Smooth muscle cell of the brain vasculature (primary cell): ENCODE measurements around the gene TRPC4AP.

Experiments
- DNase-seq: peaks from one replicate; pipeline ENCODE4 v3.0.0-alpha.2; 2012; ENCODE audit warnings: low read depth, low spot score

The TRPC4AP gene

GRCh38 chr20:35015863-35016193 lies 76.8 kb downstream of the TRPC4AP start:
- DNase-seq: no peak

GRCh38 chr20:35014537-35014936 lies 78.1 kb downstream of the TRPC4AP start:
- no peak for DNase-seq

DNA sequence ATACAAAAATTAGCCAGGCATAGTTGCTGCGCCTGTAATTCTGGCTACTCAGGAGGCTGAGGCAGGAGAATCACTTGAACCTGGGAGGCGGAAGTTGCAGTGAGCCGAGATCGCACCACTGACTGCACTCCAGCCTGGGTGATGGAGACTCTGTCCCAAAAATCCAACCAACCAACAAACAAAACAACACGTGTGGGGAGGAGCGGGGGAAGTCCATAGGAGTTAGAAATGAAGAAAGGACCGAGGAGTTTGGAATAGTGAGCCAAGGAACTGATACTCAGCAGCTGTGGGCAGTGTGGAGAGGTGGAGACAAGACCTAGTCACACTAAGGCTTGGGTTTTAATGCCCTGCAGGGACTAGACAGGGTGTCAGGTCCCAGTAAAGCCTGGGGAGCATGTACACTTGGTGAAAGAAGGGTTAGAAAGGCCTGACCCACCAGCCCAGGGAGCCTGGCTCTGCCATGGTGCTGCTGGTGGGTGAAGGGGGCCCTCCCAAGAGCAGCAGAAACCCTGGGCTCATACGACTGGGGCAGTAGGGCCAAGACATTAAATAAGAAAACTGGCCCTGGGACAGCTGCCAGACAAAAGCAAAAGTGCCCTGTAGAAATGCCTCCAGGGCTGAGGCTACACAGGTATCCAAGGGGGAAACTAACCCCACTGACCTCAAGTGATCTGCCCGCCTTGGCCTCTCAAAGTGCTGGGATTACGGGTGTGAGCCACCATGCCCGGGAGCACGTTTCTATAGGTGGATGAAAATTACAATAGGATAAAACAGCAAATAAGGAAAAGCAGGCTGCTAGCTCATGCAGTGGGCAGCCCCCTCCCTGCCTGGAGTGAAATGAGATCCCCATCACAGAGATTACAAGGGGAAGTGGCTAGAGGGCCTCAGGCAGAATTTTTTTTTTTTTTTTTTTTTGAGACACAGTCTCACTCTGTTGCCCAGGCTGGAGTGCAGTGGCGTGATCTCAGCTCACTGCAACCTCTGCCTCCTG lies 78.9 kb downstream of the TRPC4AP start:
- DNase-seq: no peak

- no peak for DNase-seq
Measured at GRCh38 chr20:35012227-35013069, 80.2 kb downstream of the TRPC4AP start.

GRCh38 chr20:35011589-35012226 lies 80.9 kb downstream of the TRPC4AP start:
- DNase-seq: no peak

DNA sequence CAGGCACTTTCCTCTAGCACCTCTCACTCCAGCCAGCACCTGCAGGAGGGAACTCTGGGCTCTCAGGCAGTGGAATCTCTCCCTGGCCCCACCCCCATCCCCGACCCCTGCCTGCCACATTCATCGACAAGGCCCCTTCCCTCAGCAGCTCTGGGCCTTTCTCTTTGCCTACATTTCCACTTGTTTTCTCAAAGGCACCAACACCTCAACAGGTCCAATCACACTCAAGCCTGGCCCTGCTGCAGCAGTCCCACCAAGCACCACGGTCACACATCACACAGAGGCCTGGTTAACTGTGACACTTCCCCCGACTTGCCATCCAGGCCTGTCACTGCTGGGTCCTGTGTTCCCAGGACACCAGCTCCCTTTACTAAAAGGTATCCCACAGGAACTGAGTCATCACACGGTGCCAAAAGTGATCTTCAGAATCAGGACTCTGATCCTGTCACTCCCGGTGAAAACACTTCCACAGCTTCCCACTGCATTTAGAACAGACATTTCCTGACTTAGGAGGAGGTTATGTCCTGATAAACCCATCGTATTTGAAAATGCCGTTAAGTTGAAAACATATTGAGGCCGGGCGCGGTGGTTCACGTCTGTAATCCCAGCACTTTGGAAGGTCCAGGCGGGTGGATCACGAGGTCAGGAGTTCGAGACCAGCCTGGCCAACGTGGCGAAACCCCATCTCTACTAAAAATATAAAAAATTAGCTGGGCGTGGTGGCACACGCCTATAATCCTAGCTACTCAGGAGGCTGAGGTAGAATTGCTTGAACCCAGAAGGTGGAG lies 82.0 kb downstream of the TRPC4AP start:
- DNase-seq: no peak

DNA sequence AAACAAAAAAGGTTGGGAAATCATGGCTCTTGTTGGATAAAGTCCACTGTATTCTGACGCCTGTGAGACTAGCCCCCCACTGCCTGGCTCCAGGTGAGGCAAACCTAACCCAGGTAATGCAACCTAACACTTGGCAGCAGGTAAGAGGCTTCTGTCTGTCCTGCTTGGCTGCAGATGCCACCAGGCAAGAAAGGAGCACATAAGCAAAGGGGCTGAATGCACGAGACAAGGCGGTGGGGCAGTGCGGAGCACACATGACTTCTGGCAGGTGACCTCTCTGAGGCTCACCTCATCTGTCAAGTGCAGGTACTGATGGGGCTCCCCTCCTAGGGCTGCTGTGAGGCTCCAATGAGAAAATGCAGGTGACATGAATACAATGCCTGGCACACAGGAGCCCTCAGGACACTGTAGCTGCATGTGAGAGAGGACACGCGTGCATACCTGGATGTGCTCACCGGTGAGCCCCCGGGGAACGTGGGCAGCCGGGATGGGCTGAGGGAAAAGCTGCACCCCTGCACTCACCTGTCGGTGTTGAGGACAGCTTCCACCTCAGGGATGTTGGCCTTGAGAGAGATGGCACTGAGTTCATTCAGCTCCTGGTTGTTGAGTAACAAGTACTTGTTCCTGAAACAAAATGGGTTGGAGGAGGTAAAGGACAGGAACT lies 82.8 kb downstream of the TRPC4AP start:
- DNase-seq: no peak

- no peak for DNase-seq
Measured at GRCh38 chr20:35008411-35009342, 83.9 kb downstream of the TRPC4AP start.

- no peak for DNase-seq
Measured at GRCh38 chr20:35007891-35008290, 84.7 kb downstream of the TRPC4AP start.

- DNase-seq: no peak
Measured at GRCh38 chr20:35007413-35007812, 85.2 kb downstream of the TRPC4AP start.

DNA sequence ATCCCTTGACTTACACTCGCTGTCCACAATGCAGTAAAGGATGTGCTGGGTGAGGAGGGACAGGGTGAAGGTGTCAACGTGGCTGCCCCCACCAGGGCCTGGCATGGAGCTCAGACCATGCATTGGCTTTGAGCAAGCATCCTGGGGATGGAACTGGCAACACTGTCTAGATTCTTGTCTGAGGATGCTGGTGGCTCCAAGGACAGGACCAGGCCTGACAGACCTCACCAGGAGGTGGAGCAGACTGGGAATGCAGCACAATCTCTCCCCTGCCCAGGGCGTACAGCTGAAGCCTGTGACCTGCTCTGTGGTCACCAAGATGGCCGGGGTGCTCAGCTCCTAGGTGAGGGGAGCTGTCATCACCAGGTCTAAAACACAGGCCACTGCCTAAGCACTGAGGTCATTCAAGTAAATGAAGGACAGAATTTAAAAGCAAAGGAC lies 86.1 kb downstream of the TRPC4AP start:
- no peak for DNase-seq

- DNase-seq: no peak
Measured at GRCh38 chr20:35006009-35006408, 86.6 kb downstream of the TRPC4AP start.

- no peak for DNase-seq
Measured at GRCh38 chr20:35005463-35005961, 87.1 kb downstream of the TRPC4AP start.

DNA sequence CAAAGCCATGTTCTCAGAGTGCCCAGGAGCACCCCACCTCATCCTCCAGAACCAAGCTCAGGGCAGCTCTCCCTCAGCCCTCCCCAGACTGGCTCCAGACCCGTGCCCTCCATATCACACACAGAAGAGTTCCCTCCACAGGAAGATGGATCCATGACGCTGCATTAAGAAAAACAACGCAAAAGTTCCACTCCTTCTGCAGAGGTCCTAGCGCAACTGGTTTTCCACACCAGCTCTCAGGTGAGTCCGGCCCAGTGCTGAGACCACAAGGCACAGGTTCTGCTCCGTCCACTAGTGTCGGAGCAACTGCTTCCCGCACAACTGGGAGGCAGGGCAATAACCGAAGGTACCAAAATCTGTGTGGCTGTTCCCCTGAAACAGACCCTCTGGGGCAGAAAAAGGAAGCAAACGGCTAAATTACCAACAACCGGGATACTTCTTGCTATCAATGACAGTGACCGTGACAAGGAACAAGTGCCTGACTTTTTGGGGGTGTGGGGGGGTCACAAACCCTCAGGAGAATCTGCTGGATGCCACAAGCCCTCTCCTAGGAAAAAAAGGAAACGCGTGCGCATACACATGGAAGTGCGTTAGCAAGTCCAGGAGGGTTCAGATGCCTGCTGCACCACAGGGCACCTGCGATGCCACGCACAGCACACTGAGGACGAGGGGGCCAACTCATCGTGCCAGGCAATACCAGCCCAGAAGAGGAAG lies 87.7 kb downstream of the TRPC4AP start:
- DNase-seq: no peak

DNA sequence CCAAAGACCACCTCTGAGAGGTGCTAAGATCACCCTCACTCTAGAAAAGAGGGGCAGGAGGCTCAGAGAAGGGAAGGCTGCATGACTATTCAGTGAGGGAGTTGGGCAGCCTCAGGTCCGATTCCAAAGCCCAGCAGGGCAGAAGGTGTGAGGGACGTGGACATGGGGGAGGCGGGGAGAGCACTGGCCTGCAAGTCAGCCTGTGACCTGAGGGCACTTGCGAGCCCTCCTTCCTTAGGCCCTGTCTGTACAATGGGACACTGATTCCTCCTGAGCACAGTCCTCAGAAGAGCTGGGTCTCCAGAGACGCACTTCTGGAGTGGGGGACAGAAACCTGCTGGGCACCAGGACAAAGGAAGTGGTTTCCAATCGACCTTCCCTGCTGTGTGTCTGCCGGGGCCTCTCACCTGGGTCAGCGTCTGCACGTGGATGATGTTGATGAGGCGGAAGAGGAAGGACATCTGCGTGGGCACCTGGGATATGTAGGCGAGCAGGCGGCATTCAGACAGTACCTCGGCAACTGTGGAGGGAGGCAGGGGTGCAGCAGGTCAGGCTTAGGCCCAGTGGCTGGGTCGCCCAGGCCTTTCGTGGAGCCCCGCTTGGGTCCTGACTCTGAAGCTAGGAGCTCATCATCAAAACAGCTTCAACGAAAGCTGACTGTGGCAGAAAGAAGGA lies 88.4 kb downstream of the TRPC4AP start:
- DNase-seq: no peak

DNA sequence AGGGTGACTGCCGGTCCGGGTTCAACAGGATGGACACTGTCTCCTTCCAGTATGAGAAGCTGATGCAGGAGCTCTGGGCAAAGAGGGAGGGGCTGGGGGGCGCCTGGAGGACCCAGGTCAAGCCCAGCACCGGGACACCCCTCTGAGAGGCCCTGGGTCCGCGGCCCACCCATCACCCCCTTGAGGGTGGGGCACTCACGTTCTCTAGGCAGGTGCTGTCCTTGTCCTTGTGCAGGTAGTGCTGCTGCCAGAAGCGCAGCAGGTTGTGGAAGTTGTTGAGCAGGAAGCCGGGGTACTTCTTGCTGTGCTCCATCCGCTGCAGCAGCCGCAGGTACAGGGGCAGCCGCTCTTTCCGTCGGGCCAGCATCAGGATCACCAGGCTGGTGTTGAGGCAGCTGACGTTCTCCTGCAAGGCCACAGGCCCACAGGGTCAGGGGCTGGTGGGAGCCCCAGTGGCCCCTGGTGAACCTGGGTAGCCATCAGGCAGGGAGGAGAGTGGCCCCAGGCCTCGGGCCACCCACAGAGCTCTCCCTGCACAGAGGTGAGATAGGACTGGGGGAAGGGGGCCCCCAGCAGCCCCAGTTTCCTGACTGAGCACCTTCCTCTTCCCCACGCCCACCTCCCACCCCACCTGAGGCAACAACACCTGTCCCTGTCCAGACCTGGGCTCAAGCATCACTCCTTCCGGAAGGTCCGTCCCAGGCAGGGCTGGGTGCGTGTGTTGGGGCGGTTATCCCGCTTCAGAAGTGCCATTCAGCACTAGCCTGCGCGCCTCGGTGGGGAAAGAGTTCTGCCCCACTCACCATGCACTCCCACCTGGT lies 89.2 kb downstream of the TRPC4AP start:
- DNase-seq: no peak
